GM18873 (cell line): Measurements from ENCODE around the gene CDH4.

ENCODE experiments used
- ATAC-seq: cut with Tn5 transposase; IDR thresholded peaks from one replicate; pipeline ENCODE4 v1.9.1; 2021; ENCODE audit warnings: mild to moderate bottlenecking, moderate library complexity, moderate number of reproducible peaks; ENCODE audit not compliant: unreplicated experiment, low FRiP score

The CDH4 gene

DNA sequence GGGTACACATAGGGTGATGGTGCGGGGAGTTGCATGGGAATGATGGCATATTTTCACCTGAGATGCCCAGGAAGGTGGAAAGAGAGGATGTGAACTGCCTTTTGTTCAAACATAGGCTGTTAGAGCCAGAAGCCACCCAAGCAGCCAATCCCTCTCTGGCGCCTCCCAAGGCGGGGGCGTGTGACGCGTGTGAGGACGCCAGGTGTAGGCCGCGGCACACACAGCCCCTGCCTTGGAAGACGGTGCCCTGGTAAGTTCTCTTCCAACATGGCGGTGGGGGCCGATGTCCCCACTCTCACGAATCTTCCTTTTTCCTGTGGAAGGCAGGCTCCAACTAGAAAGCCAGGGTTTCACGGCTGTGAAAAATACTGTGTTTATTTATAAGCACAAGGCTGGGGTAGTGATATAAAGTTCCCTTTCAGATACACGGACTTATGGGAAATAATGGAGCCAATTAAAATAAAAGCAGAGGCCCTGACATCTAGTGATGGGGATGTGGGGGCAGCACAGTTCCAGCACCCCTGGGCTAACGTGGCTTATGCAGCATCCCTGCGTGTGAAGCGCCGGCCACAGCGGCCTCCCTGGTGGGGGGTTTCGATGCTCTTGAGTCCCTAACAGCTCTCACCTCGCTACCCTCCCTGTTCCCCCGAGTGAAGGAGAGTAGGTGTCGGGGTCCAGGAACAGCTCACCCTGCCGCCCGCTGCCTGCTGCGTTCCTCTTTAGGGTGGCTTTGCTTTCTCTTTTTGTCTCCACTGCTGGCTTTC, 28.3 kb downstream of the CDH4 start:
- no peak for ATAC-seq

DNA sequence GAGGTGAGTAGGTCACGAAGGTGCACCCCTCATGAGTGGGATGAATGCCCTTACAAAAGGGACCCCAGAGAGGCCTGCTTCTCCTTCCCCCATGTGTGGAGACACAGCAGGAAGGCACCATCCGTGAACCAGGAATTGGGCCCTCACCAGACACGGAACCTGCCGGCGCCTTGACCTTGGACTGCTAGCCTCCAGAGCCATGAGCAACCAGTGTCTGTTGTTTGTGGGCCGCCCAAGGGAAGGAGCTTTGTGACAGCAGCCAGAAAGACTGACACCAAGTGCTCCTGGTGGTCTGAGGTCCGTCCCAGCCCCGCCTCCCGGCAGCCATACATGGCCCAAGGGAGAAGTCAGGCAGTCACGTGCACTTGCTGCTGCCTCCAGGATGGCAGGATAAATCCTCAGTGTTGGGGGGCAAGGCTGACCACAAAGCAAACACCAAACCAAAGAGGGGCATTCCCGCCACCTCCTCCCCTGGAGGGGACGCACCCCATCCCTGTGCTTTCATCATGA, 29.3 kb downstream of the CDH4 start:
- ATAC-seq: no peak

DNA sequence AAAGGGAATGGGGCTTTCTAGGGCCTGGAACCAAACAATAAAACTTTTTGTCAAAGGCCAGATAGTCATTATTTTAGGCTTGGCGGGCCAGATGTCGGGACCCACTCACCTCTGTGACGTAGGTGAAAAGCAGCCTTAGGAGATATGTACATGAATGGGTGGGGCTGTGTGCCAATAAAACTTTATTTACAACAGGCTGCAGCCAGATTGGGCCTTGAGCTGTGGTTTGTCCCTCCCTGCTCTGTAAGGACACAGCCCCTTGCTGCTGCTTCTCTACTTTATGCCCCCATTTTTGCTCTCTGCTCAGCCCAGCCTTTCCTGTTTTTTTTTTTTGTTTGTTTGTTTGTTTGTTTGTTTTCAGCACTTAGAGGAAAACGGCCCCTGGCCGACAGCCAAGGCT, 32.7 kb downstream of the CDH4 start:
- ATAC-seq: no peak

DNA sequence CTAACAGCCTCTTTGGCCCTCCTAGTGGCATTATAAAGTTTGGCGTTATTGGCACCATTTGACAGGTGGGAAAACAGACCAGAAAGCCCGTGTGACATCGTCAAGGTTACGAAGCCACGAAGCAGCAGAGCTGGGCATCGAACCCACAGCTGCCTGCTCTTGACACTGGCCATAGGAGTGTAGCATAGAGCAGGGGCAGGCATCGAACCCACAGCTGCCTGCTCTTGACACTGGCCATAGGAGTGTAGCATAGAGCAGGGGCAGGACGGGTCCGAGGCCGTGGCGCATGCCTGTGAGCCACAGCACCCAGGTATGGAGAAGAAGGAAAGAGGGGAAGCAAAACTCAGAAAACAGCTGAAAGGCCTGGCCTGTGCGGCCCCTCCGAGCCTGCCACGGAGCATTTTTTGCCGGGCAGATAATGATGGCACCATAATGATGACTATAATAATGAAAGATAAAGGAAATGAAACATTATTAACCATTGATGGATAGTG, 33.1 kb downstream of the CDH4 start:
- no peak for ATAC-seq

DNA sequence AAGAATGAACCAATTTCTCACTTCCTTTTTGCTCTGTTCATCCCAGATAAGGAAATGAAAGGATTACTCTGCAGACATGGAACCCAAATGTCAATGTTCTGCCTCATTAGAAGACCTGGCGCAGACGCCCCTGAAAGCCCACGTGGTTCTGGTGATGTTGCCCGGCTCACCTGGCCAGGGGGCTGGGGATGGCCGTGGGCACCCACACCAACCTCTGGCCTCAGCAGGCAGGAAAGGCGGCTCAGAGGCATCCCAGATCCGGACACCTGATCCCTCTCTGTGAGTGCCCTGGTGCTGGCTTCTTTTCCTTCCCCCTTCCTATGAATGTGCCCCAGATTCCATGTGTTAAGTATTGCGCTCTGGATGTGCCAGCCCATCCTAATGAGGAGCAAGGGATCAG, 33.6 kb downstream of the CDH4 start:
- no peak for ATAC-seq

DNA sequence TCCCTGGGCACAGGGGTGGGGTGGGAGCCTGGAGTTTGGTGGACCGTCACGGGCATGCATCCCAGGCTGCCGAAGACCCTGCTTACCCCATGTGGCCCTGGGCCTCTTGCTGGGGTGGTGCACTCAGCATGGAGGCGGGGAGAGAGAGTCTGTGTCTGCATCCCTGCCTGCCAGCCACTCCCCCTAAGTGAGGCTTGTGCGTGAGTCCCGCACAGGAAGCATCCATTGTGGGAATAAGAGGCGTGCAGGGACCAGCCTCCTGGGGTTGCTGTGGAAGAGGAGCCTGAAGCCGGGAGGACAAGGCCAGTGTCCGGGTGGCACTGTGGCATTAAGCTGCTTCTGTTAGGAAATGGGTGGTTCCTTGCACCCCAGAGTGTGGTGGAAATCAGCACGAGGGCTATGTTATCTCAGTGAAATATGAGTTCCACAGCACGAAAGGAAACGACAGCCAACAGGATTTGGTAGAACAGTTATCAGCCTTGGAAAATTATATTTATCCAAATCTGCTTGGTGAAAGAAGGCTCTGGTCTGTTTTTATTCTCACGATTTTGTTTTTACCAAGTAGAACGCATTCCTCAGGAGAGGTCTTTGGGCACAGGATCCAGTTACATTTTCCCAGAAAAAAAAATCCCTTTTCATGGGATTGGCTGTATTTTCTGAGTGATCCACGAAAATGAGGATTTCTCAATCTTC, 35.7 kb downstream of the CDH4 start:
- ATAC-seq: no peak

DNA sequence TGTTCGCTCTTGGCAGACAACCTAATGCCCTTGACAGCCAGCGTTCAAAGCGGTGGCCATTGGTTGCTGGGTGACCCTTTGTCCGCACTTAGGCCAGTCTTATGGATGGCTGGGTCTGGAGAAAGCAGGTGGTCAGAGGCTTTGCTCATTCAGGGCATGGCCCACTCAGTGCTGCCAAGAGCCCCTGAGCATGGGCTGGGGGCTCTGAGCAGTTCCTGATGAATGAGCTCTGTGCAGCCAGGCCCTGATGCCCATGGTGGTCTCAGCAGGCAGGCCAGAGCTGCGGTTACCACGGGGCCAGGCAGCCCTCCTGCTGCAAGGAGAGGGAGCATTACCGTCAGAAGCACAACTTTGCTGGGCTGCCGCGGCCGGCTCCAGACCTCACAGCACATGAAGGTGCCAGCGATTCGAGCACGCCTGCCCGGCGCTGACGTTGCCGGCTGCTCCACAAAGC, 36.3 kb downstream of the CDH4 start:
- ATAC-seq: no peak

DNA sequence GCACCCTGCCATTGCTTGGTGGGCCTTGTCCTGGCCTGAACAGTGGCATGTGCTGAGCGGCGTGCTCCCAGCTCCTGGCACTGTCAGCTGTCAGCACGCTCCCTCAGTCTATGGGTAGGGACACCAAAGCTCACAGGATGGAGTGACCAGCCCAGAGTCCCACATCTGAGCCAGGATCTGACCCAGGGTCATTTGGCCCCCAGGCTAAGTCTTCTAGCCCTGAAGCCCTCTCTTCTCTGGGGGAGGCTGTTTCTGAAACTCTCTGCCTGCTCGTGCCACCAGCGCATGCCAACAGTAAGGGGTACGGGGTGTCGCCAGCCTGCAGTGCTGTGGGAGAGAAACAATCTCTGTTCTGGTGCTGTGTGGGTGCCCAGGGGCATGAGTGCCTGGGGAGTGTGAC, 37.1 kb downstream of the CDH4 start:
- ATAC-seq: no peak

DNA sequence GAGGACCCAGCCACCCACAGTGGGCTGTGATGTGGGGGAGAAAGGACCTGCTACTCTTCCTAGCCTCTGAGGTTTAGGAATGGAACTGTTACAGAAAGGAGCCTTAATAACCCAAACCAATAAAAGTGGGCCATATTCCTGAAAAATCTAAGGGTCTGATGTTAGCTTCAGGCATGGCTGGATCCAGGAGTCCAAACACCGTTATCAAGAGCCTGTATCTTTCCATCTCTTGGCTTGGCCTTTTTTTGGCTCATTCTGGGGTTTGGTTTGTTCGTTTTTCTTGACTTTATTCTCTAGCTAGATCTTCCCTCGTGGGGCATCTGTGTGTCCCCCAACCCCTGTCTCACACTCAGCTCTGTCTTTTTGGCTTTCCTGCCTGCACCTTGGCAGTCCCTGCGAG, 38.7 kb downstream of the CDH4 start:
- no peak for ATAC-seq

DNA sequence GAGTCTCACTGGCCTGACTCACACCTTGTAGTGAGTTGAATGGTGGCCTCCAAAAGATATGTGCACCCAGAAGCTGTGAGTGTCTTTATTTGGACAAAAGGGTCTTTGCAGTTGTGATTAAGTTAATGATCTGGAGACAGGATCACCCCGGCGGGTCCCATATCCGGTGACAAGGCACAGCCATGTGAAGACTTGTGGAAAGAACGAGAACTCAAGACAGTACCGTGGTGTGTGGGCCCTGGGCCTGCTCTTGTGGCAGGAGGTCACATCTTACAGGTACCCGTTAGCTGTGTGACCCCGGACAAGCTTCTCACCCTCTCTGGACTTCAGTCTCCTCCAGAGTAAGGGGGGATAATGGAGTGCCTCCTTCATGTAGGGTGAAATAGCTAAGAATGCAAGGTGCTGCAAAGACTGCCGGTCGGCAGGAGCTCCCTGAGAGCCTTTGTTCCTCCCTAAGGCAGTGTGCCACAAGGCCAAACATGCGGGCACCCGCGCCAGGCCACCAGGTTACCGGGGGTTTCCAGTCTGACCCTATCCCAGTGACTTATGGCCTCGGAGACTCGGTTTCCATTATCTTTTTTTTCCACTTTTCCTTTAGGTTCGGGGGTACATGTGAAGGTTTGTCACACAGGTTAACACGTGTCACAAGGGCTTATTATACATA, 39.2 kb downstream of the CDH4 start:
- ATAC-seq: no peak

DNA sequence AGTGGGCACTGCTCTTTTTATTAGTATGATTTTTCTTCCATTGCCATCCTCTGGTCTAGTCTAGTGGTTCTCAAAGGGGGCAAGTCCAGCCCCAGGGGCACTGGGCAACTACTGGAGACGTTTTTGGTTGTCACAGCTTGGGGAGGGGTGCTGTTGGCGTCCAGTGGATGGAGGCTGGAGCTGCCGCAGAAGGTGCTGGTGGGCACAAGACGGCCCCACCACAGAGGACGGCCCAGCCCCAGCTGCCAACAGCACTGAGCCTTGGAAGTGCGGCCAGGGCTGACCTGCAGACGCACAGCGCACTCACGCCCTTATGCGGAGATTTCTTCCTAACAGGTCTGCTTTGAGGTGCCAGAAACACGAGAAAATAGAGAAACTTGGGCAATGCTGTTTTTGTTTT, 40.3 kb downstream of the CDH4 start:
- no peak for ATAC-seq

DNA sequence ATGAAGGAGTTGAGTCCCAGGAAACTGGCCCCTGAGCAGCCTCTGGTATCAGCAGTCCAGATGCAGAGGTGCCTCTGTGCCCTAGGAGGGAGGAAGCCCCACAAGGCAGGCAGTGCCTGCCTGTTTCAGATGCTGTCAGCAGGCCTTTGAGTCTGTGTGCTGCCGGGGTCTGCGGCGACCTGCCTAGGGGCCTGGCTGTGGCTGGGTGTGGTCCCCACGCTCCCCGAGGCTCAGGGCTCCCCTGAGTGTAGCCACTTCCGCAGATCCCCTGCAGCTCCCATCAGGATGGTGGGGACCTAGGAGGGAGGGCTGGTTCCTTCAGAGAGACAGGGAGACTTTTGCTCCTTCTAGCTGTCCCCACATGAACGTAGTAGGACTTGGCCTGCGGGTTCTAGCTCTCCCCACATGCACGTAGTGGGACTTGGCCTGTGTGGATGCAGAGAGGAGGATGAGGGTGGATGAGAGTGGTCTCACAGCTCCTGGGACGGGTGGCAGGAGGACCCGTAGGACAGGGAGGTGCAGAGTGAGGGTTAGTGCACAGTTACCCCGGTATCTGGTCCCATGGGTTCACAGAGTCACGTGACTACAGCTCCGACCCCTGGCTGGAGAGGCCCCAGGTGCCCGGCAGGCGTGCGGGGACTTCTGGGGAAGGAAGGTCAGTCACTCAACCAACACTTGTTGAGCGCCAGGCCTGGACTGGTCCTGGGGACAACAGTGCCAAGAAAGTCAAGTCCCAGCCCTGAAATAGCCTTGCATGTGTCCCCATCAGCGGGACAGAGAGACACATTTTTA, 41.0 kb downstream of the CDH4 start:
- ATAC-seq: no peak

DNA sequence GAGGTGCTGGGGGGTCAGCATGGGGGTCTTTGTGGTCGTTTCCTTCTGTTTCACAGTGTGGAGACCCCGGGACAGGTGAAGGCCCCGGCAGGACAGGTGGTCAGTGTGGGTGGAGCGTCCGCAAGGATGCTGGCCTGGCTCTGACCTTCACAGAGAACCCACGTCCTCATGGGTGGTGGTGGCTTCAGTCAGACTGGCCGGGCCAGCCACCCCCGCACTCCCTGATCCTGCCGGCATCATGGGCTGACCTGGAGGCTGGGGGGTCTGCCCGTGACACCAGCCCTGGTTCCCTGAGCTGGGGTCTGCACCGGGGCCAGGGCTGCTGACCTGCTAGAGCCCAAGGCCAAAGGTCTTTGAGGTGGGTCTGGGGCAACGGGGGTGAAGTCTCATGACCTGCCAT, 41.9 kb downstream of the CDH4 start:
- ATAC-seq: no peak

DNA sequence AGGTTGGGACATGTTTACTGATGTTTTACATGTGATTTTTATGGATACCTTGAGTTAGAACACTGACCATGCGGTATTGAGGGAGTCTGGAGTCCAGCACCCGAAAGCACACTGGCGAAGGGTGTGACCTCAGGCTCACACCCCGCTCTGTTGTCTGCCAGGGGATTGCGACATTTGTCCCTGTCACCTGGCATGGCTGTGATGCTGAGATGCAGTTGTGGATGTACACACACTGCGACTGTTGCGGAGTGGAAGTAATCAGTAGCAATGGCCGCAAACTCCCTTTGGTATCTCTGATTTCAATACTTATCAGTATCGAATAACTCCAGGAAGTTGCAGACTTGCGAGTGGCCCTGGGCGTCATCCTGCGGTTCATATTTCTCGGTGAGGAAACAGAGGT, 43.2 kb downstream of the CDH4 start:
- ATAC-seq: no peak

DNA sequence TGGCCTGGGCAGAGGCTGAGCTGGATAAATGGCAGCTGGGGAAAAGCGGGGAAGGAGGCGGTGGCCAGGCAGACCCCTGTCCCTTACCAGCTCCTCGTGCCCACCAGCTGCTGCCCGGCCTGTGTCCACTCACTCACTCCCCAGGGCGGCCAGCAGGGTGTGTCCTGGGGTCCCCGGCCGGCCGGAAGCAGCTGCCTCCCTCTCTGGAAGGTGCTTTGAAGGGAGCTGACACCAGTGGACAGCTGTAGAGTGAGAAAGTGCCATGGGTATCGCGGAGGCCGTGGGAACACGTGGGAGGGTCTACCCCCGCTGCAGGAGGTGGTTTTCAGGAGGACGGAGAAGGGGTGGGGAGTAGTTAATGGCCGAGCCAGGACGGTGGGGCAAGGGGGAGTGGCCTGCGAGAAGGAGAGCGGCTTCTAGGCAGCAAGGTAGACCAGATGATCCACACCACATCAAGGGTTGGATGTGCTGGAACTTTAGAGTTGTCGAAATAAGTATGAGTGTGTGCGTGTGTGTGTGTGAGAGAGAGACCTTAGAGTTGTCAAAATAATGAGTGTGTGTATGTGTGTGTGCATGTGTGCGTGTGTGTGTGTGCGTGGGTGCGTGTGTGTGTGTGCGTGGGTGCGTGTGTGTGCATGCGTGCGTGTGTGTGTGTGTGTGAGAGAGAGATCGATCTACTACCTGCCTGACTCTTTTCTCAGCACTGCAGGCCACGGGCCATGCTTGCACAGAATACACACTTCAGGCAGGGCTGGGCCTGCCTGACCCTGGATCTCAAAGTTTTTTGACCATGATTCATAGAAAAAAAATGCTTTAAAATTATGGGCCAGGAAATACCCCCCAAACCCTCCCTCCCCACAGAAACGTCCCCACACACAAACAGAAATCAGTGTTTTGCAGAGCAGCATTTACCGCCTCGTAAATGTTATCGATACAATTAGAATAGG, 43.9 kb downstream of the CDH4 start:
- ATAC-seq: no peak

DNA sequence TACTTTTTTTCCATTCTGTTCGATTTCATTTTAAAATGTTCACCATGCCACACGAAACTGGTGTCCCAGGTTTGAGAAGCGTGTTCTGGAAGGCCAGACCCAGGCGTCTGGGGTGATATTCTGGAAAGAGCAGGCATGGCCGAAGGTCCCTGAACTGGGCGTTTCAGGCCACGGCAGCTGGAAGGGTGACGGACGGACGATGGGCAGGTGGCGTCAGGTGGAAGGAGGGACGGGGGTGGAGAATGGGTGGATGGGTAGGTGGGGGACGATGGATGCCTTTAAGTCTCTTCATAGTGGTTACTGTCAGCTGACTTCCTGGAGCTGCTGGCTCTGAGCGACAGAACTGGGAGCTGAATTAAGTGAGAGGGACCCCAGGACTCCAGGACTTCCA, 44.6 kb downstream of the CDH4 start:
- no peak for ATAC-seq

DNA sequence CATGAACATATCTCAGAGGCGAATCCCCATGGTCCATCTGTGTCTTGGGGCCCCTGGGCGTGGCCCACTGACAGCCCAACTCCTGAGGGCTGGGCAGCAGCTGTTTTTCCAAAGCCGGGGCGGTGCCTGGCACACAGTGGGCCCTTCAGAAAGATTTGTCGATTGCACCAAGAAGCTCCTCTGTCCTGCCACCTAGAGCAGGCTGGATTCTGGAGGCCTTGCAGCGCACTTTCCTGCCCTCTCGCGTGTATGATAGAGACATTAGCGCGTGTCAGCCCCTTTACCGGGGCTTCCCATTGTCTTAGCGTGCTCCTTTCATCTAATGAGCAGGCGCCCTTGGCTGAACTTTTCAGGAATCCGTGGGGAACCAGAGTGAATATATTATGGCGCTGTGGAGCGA, 45.4 kb downstream of the CDH4 start:
- ATAC-seq: no peak

DNA sequence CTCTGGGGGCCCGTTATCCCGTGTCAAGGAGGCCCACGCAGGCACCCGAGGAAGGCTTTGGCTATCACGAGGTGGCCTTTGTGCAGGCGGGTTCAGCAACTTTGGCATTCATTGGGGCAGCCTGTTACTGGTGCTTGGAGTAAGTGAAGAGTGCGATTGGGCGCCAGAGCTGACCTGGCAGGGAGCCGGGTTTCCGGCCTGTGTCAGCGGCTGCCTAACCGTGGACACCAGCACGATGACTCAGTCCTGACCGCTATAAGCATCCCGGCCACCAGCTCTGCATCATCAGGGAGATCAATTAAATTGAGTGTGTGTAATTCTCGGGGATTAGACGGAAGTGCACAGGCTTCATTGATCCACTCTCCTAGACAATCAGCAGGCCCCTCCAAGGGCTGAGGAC, 45.9 kb downstream of the CDH4 start:
- ATAC-seq: no peak

DNA sequence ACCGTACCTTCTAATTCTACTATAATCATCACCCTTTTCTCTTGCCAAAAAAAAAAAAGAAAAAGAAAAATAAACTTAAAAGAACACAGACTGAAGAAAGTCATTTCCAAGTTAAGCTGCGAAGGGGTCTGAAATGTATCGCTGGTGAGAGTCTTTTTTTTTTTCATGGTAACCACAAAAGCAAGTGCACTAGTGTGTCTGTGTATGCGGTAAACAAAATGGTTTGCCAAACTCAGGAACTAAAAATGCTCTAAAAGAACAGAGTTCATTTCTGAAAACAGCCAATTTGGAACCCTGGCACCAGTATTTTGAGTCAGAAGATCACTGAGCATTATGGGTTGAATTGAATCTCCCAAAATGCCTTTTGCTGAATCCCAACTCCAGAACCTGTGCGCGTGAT, 46.6 kb downstream of the CDH4 start:
- no peak for ATAC-seq
